Natural killer cell (primary cell): ENCODE measurements around the gene PYROXD2. TPM values are rescaled to one million over a fixed set of nuclear protein-coding genes. Genes with fewer than 3 reads are reported as not detected.
A peak's percentile ranks its signal among the peaks of the same experiment; 100 is the strongest.

Experiments used
- ATAC-seq, 3 donors: fragments of 150-1000 bp in 2 of 3; fragments of 200-7000 bp in 1 of 3; cut with Tn5 transposase; 1 replicate in 1 of 3; 2 replicates in 2 of 3; pipeline ENCODE4 v1.10.0; 2021; ENCODE audit warnings: mild to moderate bottlenecking in 2 of 3, moderate library complexity in 2 of 3
- DNase-seq, 2 donors: peaks; one replicate each; pipeline versions ENCODE4 v3.0.0 to v3.0.0-alpha.2; 2013 to 2021; ENCODE audit warnings: mixed read lengths in 1 of 2
- H3K27ac ChIP-seq: one replicate; pipeline ENCODE4 v1.5.1; 2013; ENCODE audit warnings: mild to moderate bottlenecking, low read length
- H3K27me3 ChIP-seq: one replicate; pipeline ENCODE4 v1.6.1; 2013; ENCODE audit warnings: low read length; ENCODE audit not compliant: control insufficient read depth, insufficient read depth
- H3K36me3 ChIP-seq: one replicate; pipeline ENCODE4 v1.6.1; 2013; ENCODE audit warnings: low read length; ENCODE audit not compliant: control insufficient read depth, insufficient read depth
- H3K4me1 ChIP-seq: one replicate; pipeline ENCODE4 v1.6.1; 2013; ENCODE audit warnings: low read length; ENCODE audit not compliant: control insufficient read depth, insufficient read depth
- H3K4me3 ChIP-seq: one replicate; pipeline ENCODE4 v1.5.1; 2013; ENCODE audit warnings: low read length
- H3K9me3 ChIP-seq: one replicate; pipeline ENCODE4 v1.6.1; 2013; ENCODE audit warnings: low read length; ENCODE audit not compliant: control insufficient read depth, insufficient read depth
- H3K27ac Mint-ChIP-seq, 2 donors: one replicate each; pipeline ENCODE4 v1.8.0; 2022; ENCODE audit warnings: mild to moderate bottlenecking in 2 of 2, mixed read lengths in 2 of 2, moderate library complexity in 1 of 2
- H3K27me3 Mint-ChIP-seq, 2 donors: one replicate each; pipeline ENCODE4 v1.8.0; 2022; ENCODE audit warnings: low read depth in 2 of 2, mixed read lengths in 2 of 2
- H3K36me3 Mint-ChIP-seq: one replicate; pipeline ENCODE4 v1.8.0; 2022; ENCODE audit warnings: mixed read lengths
- H3K4me1 Mint-ChIP-seq, 2 donors: one replicate each; pipeline ENCODE4 v1.8.0; 2022; ENCODE audit warnings: mixed read lengths in 2 of 2
- H3K4me3 Mint-ChIP-seq: one replicate; pipeline ENCODE4 v1.8.0; 2022; ENCODE audit warnings: mild to moderate bottlenecking, moderate library complexity, mixed read lengths
- H3K9me3 Mint-ChIP-seq, 2 donors: one replicate each; pipeline ENCODE4 v1.8.0; 2022; ENCODE audit warnings: mixed read lengths in 2 of 2
- WGBS: methylation state at CpG from one replicate; pipeline ENCODE4 v1.1.7; 2013; ENCODE audit warnings: missing lambda C conversion rate; ENCODE audit not compliant: insufficient coverage; 5-methylcytosine and 5-hydroxymethylcytosine counted together
- intact Hi-C: fragments of 100-400 bp; cut with micrococcal nuclease; formaldehyde crosslinking; loops from one replicate; pipeline ENCODE4 v1.14.2; 2022
- total RNA-seq, 4 donors: library from RNA; stranded (reverse); fragments of 120-200 nt in 1 of 4; gene quantifications; one replicate each; pipeline versions ENCODE4 v1.2.3 to v1.2.4, GENCODE V29; 2013 to 2022
- TF ChIP-seq, protein P1 (sequence below): fragments of 200-600 bp; IDR thresholded peaks from one replicate; pipeline ENCODE4 v1.8.0; 2022; ENCODE audit warnings: antibody characterized with exemption

The PYROXD2 gene
- total RNA-seq, 3 donors from 2014 or later (not counting 1 experiment from before 2014, with no cell fraction given) = 20.8 to 28.2 (median 28.0) TPM

DNA sequence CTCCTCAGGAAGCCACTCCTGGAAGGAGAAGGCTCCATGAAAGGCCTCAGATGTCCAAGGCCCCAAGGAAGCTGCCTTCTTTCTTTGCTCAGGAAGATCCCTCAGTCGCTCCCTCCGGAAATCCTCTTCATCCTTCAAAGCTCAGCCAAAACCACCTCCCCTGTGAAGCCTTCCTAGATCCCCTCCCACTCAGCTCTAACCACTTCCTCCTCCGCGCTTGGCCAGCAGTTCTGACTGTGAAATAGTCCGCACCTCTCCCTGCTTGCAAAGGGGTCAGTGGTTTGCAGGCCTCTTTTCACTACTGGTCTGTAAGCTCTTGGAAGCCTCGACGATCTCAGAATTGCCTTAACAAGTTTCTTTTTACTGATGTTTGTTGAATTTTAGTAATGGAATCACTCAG is 23.9 kb downstream of the PYROXD2 start:
- H3K4me3 ChIP-seq = peak overlapping the region; percentile 3
- intact Hi-C loops = no loop called here
- no peaks in the 10 kb centered on the region for H3K9me3 ChIP-seq
- Mint-ChIP-seq H3K27ac (peak overlapping the region; percentile 89 to 90), H3K4me3 (peak overlapping the region; percentile 86), H3K36me3 (no peaks in the 10 kb centered on the region), H3K9me3 (no peaks in the 10 kb centered on the region), H3K27me3 (no peaks in the 10 kb centered on the region), H3K4me1 (peaks cover 45 to 70% of the 10 kb centered on the region in 2 donors)
- WGBS = 6% methylated on average over 7 of the region's 7 CpGs
- H3K27ac ChIP-seq = peak overlapping the region; percentile 79
- DNase-seq = peak in 1 of 2 donors; percentile 28
- ATAC-seq = peak in 2 of 3 donors; percentile 45 to 60
- peaks cover 15% of the 10 kb centered on the region for H3K36me3 ChIP-seq
- TF ChIP-seq, protein P1, sequence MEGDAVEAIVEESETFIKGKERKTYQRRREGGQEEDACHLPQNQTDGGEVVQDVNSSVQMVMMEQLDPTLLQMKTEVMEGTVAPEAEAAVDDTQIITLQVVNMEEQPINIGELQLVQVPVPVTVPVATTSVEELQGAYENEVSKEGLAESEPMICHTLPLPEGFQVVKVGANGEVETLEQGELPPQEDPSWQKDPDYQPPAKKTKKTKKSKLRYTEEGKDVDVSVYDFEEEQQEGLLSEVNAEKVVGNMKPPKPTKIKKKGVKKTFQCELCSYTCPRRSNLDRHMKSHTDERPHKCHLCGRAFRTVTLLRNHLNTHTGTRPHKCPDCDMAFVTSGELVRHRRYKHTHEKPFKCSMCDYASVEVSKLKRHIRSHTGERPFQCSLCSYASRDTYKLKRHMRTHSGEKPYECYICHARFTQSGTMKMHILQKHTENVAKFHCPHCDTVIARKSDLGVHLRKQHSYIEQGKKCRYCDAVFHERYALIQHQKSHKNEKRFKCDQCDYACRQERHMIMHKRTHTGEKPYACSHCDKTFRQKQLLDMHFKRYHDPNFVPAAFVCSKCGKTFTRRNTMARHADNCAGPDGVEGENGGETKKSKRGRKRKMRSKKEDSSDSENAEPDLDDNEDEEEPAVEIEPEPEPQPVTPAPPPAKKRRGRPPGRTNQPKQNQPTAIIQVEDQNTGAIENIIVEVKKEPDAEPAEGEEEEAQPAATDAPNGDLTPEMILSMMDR = no peak
- no peaks in the 10 kb centered on the region for H3K27me3 ChIP-seq
- H3K4me1 ChIP-seq = peaks cover 58% of the 10 kb centered on the region

DNA sequence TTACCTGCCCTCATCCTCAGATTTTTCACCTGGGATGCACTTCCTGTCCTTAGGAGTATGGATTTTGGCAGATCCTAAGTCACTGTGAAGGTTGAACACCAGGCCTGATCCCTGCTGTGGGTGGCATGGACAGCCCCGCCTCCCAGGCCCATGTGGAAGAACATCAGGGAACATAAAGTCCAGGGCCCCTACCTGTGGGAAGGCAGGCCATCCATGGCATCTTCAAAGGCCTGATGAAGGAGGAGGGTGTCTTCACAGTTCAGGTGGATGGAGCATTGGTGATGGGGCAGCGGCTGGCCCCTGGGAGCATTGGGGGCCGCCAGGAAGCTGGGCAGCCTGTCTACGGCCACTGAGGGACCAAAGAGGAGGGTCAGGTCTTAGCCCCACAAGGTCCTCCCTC is 24.6 kb downstream of the PYROXD2 start:
- H3K9me3 ChIP-seq = no peaks in the 10 kb centered on the region
- H3K27ac ChIP-seq = peak overlapping the region; percentile 79
- no peak for DNase-seq
- intact Hi-C loops = no loop called here
- H3K4me1 Mint-ChIP-seq = peaks cover 45 to 70% of the 10 kb centered on the region in 2 donors
- no peaks in the 10 kb centered on the region for H3K27me3 ChIP-seq
- ATAC-seq = no peak
- peaks cover 58% of the 10 kb centered on the region for H3K4me1 ChIP-seq
- H3K36me3 Mint-ChIP-seq = no peaks in the 10 kb centered on the region
- peak overlapping the region; percentile 70 for H3K4me3 Mint-ChIP-seq
- TF ChIP-seq, protein P1 = no peak
- H3K27me3 Mint-ChIP-seq = no peaks in the 10 kb centered on the region
- WGBS = 94% methylated on average over 4 of the region's 4 CpGs
- no peaks in the 10 kb centered on the region for H3K9me3 Mint-ChIP-seq
- peak overlapping the region; percentile 3 for H3K4me3 ChIP-seq
- peak overlapping the region; percentile 89 to 90 for H3K27ac Mint-ChIP-seq
- H3K36me3 ChIP-seq = peaks cover 16% of the 10 kb centered on the region

DNA sequence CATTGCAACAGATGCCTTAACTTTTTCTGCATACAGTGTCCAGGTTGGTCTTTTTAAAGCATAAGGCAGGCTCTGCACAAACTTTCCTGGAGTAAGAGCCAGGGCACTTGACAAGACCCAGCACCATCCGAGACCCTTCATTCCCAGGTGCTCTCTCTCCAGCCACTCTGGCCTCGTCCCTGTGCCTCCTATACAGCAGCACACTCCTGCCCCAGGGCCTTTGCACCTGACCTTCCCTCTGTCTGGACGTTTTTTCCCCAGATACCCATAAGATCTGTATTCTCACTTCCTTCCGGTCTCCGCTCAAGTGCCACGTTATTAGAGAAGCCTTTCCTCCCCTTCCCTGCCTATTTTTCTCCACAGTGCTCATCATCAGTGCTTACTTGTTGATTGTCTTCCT is 25.6 kb downstream of the PYROXD2 start:
- Histone ChIP-seq H3K27ac (no peak overlapping the region), H3K27me3 (no peaks in the 10 kb centered on the region), H3K4me1 (peaks cover 58% of the 10 kb centered on the region), H3K4me3 (no peak overlapping the region), H3K9me3 (no peaks in the 10 kb centered on the region), H3K36me3 (peaks cover 12% of the 10 kb centered on the region)
- ATAC-seq (no peak), DNase-seq (no peak)
- H3K27me3 Mint-ChIP-seq = no peaks in the 10 kb centered on the region
- peaks cover 45 to 66% of the 10 kb centered on the region in 2 donors for H3K4me1 Mint-ChIP-seq
- H3K9me3 Mint-ChIP-seq = no peaks in the 10 kb centered on the region
- H3K4me3 Mint-ChIP-seq = no peak overlapping the region
- TF ChIP-seq, protein P1 = no peak
- intact Hi-C loops = no loop called here
- no peaks in the 10 kb centered on the region for H3K36me3 Mint-ChIP-seq
- WGBS = 82% methylated on average over 6 of the region's 6 CpGs
- peak overlapping the region; percentile 89 to 90 for H3K27ac Mint-ChIP-seq

DNA sequence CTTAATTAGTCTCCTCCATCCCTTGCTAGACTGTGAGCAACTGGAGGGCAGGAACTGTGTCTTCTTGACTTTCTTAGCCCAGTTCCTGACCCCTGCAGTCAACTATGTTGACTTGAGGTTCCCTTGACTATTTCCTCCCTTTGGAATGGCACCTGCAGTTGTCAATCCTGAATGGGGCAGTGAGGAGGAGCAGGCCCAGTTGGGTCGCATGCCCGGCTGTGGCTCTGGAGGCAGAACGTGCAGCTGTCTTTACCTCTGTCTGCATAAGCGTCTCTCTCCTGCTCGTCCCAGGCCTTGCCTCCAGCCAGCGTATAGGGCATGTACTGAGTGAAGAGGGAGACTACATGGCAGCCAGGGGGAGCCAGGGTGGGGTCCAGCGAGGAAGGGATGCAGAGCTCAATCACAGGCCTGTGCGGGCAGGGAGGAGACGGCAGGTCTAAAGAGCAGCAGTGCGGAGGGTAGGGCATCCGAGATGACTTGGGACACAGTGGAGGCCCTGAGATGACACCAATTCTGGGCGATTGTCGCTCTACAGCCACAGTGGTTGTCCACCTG is 26.8 kb downstream of the PYROXD2 start:
- no peak for ATAC-seq
- Histone ChIP-seq H3K27me3 (no peaks in the 10 kb centered on the region), H3K9me3 (no peaks in the 10 kb centered on the region), H3K36me3 (peaks cover 12% of the 10 kb centered on the region), H3K4me3 (no peak overlapping the region), H3K4me1 (peaks cover 48% of the 10 kb centered on the region), H3K27ac (no peak overlapping the region)
- no peaks in the 10 kb centered on the region for H3K27me3 Mint-ChIP-seq
- H3K27ac Mint-ChIP-seq = peak overlapping the region in 1 of 2 donors; percentile 43
- H3K36me3 Mint-ChIP-seq = no peaks in the 10 kb centered on the region
- intact Hi-C loops = no loop called here
- TF ChIP-seq, protein P1 = no peak
- 97% methylated on average over 13 of the region's 13 CpGs for WGBS
- no peak overlapping the region for H3K4me3 Mint-ChIP-seq
- DNase-seq = no peak
- peaks cover 42 to 53% of the 10 kb centered on the region in 2 donors for H3K4me1 Mint-ChIP-seq
- H3K9me3 Mint-ChIP-seq = no peaks in the 10 kb centered on the region
